K562 (cell line): ENCODE results near the gene PHLDA3. TPM values are rescaled to one million over a fixed set of nuclear protein-coding genes. Genes with fewer than 3 reads are reported as not detected.

Source experiments
- ARID1B ChIP-seq: fragments of 450-650 bp; IDR thresholded peaks from 2 replicates; pipeline ENCODE4 v1.6.1; 2016; ENCODE audit warnings: antibody characterized with exemption, mild to moderate bottlenecking, inconsistent platforms
- ATF7 ChIP-seq: fragments of 450-650 bp; IDR thresholded peaks from 2 replicates; pipeline ENCODE4 v1.7.1; 2014; ENCODE audit warnings: mild to moderate bottlenecking, moderate library complexity
- CEBPB ChIP-seq: fragments of 450-650 bp; IDR thresholded peaks from 2 replicates; pipeline ENCODE4 v1.6.1; 2016; ENCODE audit warnings: missing genetic modification characterization, missing compliant biosample characterization
- CHD1 ChIP-seq: fragments of 200-600 bp; sonication (generic); IDR thresholded peaks from one replicate; pipeline ENCODE4 v1.6.1; 2012; ENCODE audit warnings: mild to moderate bottlenecking, moderate library complexity, low read length, inconsistent platforms
- COPS2 ChIP-seq: fragments of 450-650 bp; conservative IDR thresholded peaks from 2 replicates; pipeline ENCODE4 v1.6.1; 2016; ENCODE audit warnings: mild to moderate bottlenecking, moderate library complexity
- HDAC1 ChIP-seq, 2 experiments: fragments of 450-650 bp; IDR thresholded peaks; 2 replicates each; pipeline ENCODE4 v1.6.1; 2016 to 2017; ENCODE audit warnings: inconsistent platforms in 1 of 2, mild to moderate bottlenecking in 1 of 2, moderate library complexity in 1 of 2
- HSF4 ChIP-seq: fragments of 250-450 bp; sonication (Bioruptor Pico); IDR thresholded peaks from 2 replicates; pipeline ENCODE4 v2.1.2; 2022; ENCODE audit warnings: mild to moderate bottlenecking, moderate library complexity, borderline replicate concordance
- ILF3 ChIP-seq: fragments of 450-650 bp; IDR thresholded peaks from 2 replicates; pipeline ENCODE4 v1.6.1; 2018; ENCODE audit warnings: antibody characterized with exemption, mild to moderate bottlenecking, moderate library complexity, borderline replicate concordance
- MCM2 ChIP-seq: fragments of 450-650 bp; IDR thresholded peaks from 2 replicates; pipeline ENCODE4 v1.6.1; 2017; ENCODE audit warnings: low read depth, mild to moderate bottlenecking
- NCOA4 ChIP-seq: fragments of 450-650 bp; IDR thresholded peaks from 2 replicates; pipeline ENCODE4 v1.6.1; 2018; ENCODE audit warnings: mild to moderate bottlenecking; ENCODE audit not compliant: partially characterized antibody
- NELFE ChIP-seq: IDR thresholded peaks from 2 replicates; pipeline ENCODE4 v1.6.1; 2011; ENCODE audit warnings: mild to moderate bottlenecking; ENCODE audit not compliant: insufficient read depth, insufficient read length
- POLR2B ChIP-seq: fragments of 450-650 bp; IDR thresholded peaks from 2 replicates; pipeline ENCODE4 v1.6.1; 2018; ENCODE audit warnings: low read depth; ENCODE audit not compliant: partially characterized antibody
- POLR3G ChIP-seq: IDR thresholded peaks from 2 replicates; pipeline ENCODE4 v1.6.1; 2011; ENCODE audit not compliant: insufficient read length, insufficient replicate concordance; ENCODE audit errors: extremely low read depth
- PTTG1 ChIP-seq: fragments of 450-650 bp; IDR thresholded peaks from 2 replicates; pipeline ENCODE4 v1.6.1; 2016; ENCODE audit warnings: low read depth, mild to moderate bottlenecking, missing genetic modification characterization, missing compliant biosample characterization
- RBM39 ChIP-seq: fragments of 200-400 bp; formaldehyde crosslinking; optimal IDR thresholded peaks from 2 replicates; pipeline ENCODE3; 2018; ENCODE audit warnings: low read depth, low read length
- RHOXF2B ChIP-seq: fragments of 250-450 bp; sonication (Bioruptor Pico); conservative IDR thresholded peaks from 2 replicates; pipeline ENCODE4 v1.5.1; 2021
- SFPQ ChIP-seq: fragments of 200-400 bp; formaldehyde crosslinking; IDR thresholded peaks from 2 replicates; pipeline ENCODE4 v1.6.1; 2017; ENCODE audit warnings: mild to moderate bottlenecking, low read depth, low read length, moderate library complexity
- SOX6 ChIP-seq: fragments of 450-650 bp; IDR thresholded peaks from 2 replicates; pipeline ENCODE4 v1.6.1; 2014; ENCODE audit warnings: mild to moderate bottlenecking
- TBL1XR1 ChIP-seq, 2 experiments: IDR thresholded peaks; 2 replicates each; pipeline ENCODE4 v1.6.1; 2012; ENCODE audit warnings: improper control_type of control experiment in 2 of 2, low read length in 2 of 2, mild to moderate bottlenecking in 1 of 2
- THAP7 ChIP-seq: fragments of 250-450 bp; sonication (Bioruptor Pico); IDR thresholded peaks from 2 replicates; pipeline ENCODE4 v1.5.0; 2021
- YBX1 ChIP-seq: fragments of 450-650 bp; IDR thresholded peaks from 2 replicates; pipeline ENCODE4 v1.7.1; 2016; ENCODE audit warnings: mild to moderate bottlenecking
- ZKSCAN1 ChIP-seq: fragments of 150-350 bp; IDR thresholded peaks from 2 replicates; pipeline ENCODE4 v1.6.1; 2016; ENCODE audit warnings: low read depth, low read length
- ZNF184 ChIP-seq: sonication (generic); formaldehyde crosslinking; IDR thresholded peaks from 2 replicates; pipeline ENCODE4 v1.5.0; 2020; ENCODE audit warnings: missing genetic modification reagents
- ZNF740 ChIP-seq, 3 experiments: fragments of 200-800 bp in 1 of 3; sonication (Bioruptor generic) in 1 of 3; sonication (generic) in 1 of 3; formaldehyde crosslinking in 1 of 3; IDR thresholded peaks; 2 replicates each; pipeline versions ENCODE4 v1.6.1 to v1.8.0; 2016 to 2022; ENCODE audit warnings: mild to moderate bottlenecking in 2 of 3, missing compliant biosample characterization in 2 of 3, missing genetic modification characterization in 2 of 3, missing genetic modification reagents in 1 of 3
- polyA plus RNA-seq, 8 experiments: library from polyadenylated mRNA; depleted of rRNA in 4 of 8; stranded (reverse) in 5 of 8; unstranded in 3 of 8; fragments of >200 nt; fragmentation: Nextera tagmentation in 2 of 8; fragmentation: Illumina TruSeq in 1 of 8; extraction: Ambion mirVana in 2 of 8; extraction: Trizol in 1 of 8; gene quantifications; 2 replicates each; pipeline versions ENCODE4 v1.2.1 to v1.2.3, GENCODE V29; 2011 to 2014; ENCODE audit warnings: inconsistent platforms in 1 of 8, missing spikeins in 1 of 8
- total RNA-seq, 7 experiments: library from RNA; depleted of rRNA in 6 of 7; stranded (reverse); fragments of >200 nt in 6 of 7; fragmentation: Illumina TruSeq in 2 of 7; extraction: Trizol in 2 of 7; gene quantifications; 2 replicates each; pipeline versions ENCODE4 v1.2.1 to v1.2.3, GENCODE V29; 2011 to 2021; ENCODE audit warnings: low replicate concordance in 1 of 7

PHLDA3 gene
- total and polyA plus RNA-seq, 9 of the 15 experiments (the other 6 are each of a cell fraction or from before 2014, with no cell fraction given) = 0.11 to 0.27 TPM; not detected in 7

GRCh38 chr1:201481761-201482493 is 12.9 kb upstream of the PHLDA3 start (continued):
- no peak for TF ChIP-seq THAP7
- TF ChIP-seq CEBPB (tag) = 0 out of 2 replicates have a peak, but pooled peaks have one; percentile 31
- no peak for TF ChIP-seq ILF3
- TF ChIP-seq HSF4 (CRISPR knock-in tag) = no peak
- TF ChIP-seq NELFE = no peak
- no peak for TF ChIP-seq TBL1XR1 (IDR thresholded peaks at IDR 0.05; ENCODE audit: low read length in 2 of 2)
- no peak for TF ChIP-seq POLR3G
- no peak for TF ChIP-seq POLR2B
- TF ChIP-seq YBX1 = no peak
- TF ChIP-seq MCM2 = no peak
- no peak for TF ChIP-seq PTTG1 (tag)
- no peak for TF ChIP-seq RHOXF2B (CRISPR knock-in tag)
- TF ChIP-seq CHD1 = no peak
- TF ChIP-seq NCOA4 = no peak
- TF ChIP-seq ATF7 = peak; percentile 60
- no peak for TF ChIP-seq ZNF184 (CRISPR knock-in tag)
- TF ChIP-seq ARID1B = no peak; the same call in 1 of the 2 replicates
- TF ChIP-seq SOX6 = no peak; the same call in 1 of the 2 replicates
- no peak for TF ChIP-seq SFPQ
- TF ChIP-seq HDAC1 (IDR thresholded peaks at IDR 0.05) = 0 out of 4 replicates have a peak, but pooled peaks of 1 of the 2 experiments have one; percentile 19
- TF ChIP-seq ZNF740 (CRISPR knock-in tag; IDR thresholded peaks at IDR 0.05) = no peak
- no peak for TF ChIP-seq ZNF740 (tag; IDR thresholded peaks at IDR 0.05)
- 0 out of 2 replicates have a peak, but pooled peaks have one; percentile 30 for TF ChIP-seq ZKSCAN1
- TF ChIP-seq COPS2 = no peak
- no peak for TF ChIP-seq RBM39
